Stimulated activated CD4-positive, alpha-beta T cell treated with anti-CD3 and anti-CD28 coated beads, Interleukin-1b, Interleukin-23, amount 100 ng/mL, for 4 hours (primary cell): ENCODE measurements around the gene BRICD5.

ENCODE experiments used
- DNase-seq, 2 donors: peaks; one replicate each; pipeline ENCODE4 v3.0.0-alpha.2; 2020; ENCODE audit warnings: low read depth in 2 of 2

Gene BRICD5

GRCh38 chr16:2237493-2238149, 27.0 kb upstream of the BRICD5 start:
- DNase-seq: no peak

GRCh38 chr16:2237102-2237482, 26.4 kb upstream of the BRICD5 start:
- no peak for DNase-seq

- no peak for DNase-seq
Measured at GRCh38 chr16:2236337-2237101, 25.9 kb upstream of the BRICD5 start, which contains the start of gene DNASE1L2. Gene DNASE1L2, plus strand, starts transcription at chr16:2236444. Its CDS starts 373 bp downstream, at chr16:2236817.

GRCh38 chr16:2235695-2236336, 25.2 kb upstream of the BRICD5 start:
- DNase-seq: no peak

GRCh38 chr16:2235234-2235651, 24.6 kb upstream of the BRICD5 start:
- no peak for DNase-seq

- DNase-seq: no peak
Measured at GRCh38 chr16:2234813-2235170, 24.1 kb upstream of the BRICD5 start.

GRCh38 chr16:2233872-2234812, 23.5 kb upstream of the BRICD5 start:
- no peak for DNase-seq

GRCh38 chr16:2233046-2233775, 22.5 kb upstream of the BRICD5 start:
- no peak for DNase-seq

- no peak for DNase-seq
Measured at GRCh38 chr16:2232094-2232990, 21.7 kb upstream of the BRICD5 start.

GRCh38 chr16:2231016-2231931, 20.6 kb upstream of the BRICD5 start:
- DNase-seq: no peak

GRCh38 chr16:2230376-2230775, 19.7 kb upstream of the BRICD5 start:
- DNase-seq: no peak

GRCh38 chr16:2229632-2230250, 19.1 kb upstream of the BRICD5 start:
- DNase-seq: no peak

- DNase-seq: no peak
Measured at GRCh38 chr16:2229091-2229490, 18.4 kb upstream of the BRICD5 start.

GRCh38 chr16:2228161-2228824, 17.6 kb upstream of the BRICD5 start:
- no peak for DNase-seq

GRCh38 chr16:2226918-2227317, 16.3 kb upstream of the BRICD5 start:
- DNase-seq: no peak

- DNase-seq: no peak
Measured at GRCh38 chr16:2226245-2226793, 15.7 kb upstream of the BRICD5 start.

- no peak for DNase-seq
Measured at GRCh38 chr16:2223942-2224486, 13.4 kb upstream of the BRICD5 start.
